Stimulated activated naive B cell treated with anti-CD40 and anti-IgM and Interleukin-4, amounts not matched to agents 10 μg/mL and 1 μg/mL and 100 μg/mL, for 72 hours (primary cell): ENCODE results near the gene PHTF2.
"Not testable (repeated sequence)": the region's sequence is repeated elsewhere in the genome, so short reads cannot be mapped to it uniquely, and the experiment has no call there.

ENCODE experiments used
- ATAC-seq, 2 donors: fragments of 150-1000 bp; cut with Tn5 transposase; replicated peaks; 2 replicates each; pipeline ENCODE4 v1.10.0; 2021; ENCODE audit warnings: moderate library complexity in 1 of 2
- DNase-seq: peaks from one replicate; pipeline ENCODE4 v3.0.0; 2021
- H3K27ac Mint-ChIP-seq: one replicate; pipeline ENCODE4 v1.8.0; 2022; ENCODE audit warnings: mild to moderate bottlenecking, mixed read lengths
- H3K27me3 Mint-ChIP-seq, 2 donors: one replicate each; pipeline ENCODE4 v1.8.0; 2022; ENCODE audit warnings: mixed read lengths in 2 of 2
- H3K36me3 Mint-ChIP-seq, 2 donors: one replicate each; pipeline ENCODE4 v1.8.0; 2022; ENCODE audit warnings: mixed read lengths in 2 of 2, mild to moderate bottlenecking in 1 of 2
- H3K4me1 Mint-ChIP-seq, 2 donors: one replicate each; pipeline ENCODE4 v1.8.0; 2022; ENCODE audit warnings: mixed read lengths in 2 of 2, mild to moderate bottlenecking in 1 of 2
- H3K4me3 Mint-ChIP-seq, 2 donors: one replicate each; pipeline ENCODE4 v1.8.0; 2022; ENCODE audit warnings: mild to moderate bottlenecking in 2 of 2, mixed read lengths in 2 of 2, moderate library complexity in 1 of 2
- H3K9me3 Mint-ChIP-seq, 2 donors: one replicate each; pipeline ENCODE4 v1.8.0; 2022; ENCODE audit warnings: mixed read lengths in 2 of 2, mild to moderate bottlenecking in 1 of 2

The PHTF2 gene

DNA sequence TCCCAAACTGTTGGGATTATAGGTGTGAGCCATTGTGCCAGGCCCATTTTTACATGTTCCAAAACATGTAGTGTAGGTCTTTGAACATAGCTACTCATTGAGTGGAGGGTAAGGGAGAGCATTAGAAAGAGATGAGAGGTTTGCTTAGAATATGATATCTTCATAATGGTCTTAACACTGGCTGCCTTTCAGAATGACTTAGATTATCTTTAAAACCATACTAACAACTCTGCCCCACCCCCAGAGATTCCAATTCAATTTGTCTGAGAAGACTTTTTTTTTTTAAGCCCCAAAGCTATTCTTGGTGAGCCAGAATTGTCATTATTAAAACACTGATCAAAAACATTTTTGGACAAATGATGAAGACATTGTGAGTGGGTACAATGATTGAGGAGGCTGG lies 168.9 kb downstream of the PHTF2 start:
- ATAC-seq (no peak), DNase-seq (no peak)
- Mint-ChIP-seq H3K36me3 (peaks cover 12 to 35% of the 10 kb centered on the region in 2 donors), H3K4me1 (peaks cover 0 to 5% of the 10 kb centered on the region in 2 donors), H3K27me3 (no peaks in the 10 kb centered on the region), H3K9me3 (peaks cover 0 to 2% of the 10 kb centered on the region in 2 donors), H3K4me3 (no peak overlapping the region), H3K27ac (no peak overlapping the region)

GRCh38 chr7:77971726-77972125 lies 173.2 kb downstream of the PHTF2 start:
- DNase-seq (no peak), ATAC-seq (no peak)
- no peak overlapping the region for H3K4me3 Mint-ChIP-seq
- no peaks in the 10 kb centered on the region for H3K27me3 Mint-ChIP-seq
- no peaks in the 10 kb centered on the region for H3K9me3 Mint-ChIP-seq
- no peak overlapping the region for H3K27ac Mint-ChIP-seq
- peaks cover 2 to 12% of the 10 kb centered on the region in 2 donors for H3K4me1 Mint-ChIP-seq
- H3K36me3 Mint-ChIP-seq: peaks cover 8 to 30% of the 10 kb centered on the region in 2 donors

DNA sequence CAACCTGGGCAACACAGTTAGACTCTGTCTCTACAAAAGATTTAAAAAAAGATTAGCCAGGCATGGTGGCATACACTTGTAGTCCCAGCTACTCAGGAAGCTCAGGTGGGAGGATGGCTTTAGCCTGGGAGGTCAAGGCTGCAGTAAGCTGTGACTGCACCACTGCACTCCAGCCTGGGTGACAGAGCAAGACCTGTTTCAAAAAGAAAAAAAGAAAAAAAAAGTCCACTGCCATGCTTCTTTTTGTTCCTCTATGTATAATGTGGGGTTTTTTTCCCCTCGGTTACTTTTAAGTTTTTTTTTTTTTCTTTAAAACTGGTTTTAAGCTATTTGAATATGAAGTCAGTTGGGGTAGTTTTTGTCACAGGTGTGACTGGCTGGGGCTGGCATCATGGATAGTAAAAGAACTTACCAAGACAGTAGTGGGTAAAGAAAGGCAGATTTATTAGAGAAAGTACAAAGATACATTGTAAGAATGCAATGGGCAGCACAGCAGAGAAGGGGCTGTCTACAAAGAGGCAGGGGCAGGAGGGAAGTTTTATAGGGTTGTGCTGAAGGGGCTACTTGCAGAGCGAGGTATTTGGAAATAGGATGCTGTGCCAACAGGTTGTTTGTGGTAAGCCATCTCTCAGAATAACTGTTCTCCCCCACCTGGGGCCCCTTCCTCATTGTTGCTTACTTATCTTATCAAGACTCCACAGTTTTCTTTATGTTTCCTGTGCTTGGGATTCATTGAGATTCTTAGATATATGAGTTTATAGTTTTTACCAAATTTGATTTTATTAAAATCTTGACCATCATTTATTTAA lies 177.3 kb downstream of the PHTF2 start:
- Mint-ChIP-seq H3K27ac (no peak overlapping the region), H3K9me3 (no peaks in the 10 kb centered on the region), H3K27me3 (no peaks in the 10 kb centered on the region), H3K36me3 (peaks cover 0 to 14% of the 10 kb centered on the region in 2 donors), H3K4me1 (peaks cover 2 to 12% of the 10 kb centered on the region in 2 donors), H3K4me3 (no peak overlapping the region)
- DNase-seq: no peak
- peak; percentile 66 to 69 for ATAC-seq

- Mint-ChIP-seq H3K4me1 (peaks cover 3 to 12% of the 10 kb centered on the region in 2 donors), H3K27me3 (peaks cover 6 to 7% of the 10 kb centered on the region in 2 donors), H3K9me3 (no peaks in the 10 kb centered on the region), H3K4me3 (no peak overlapping the region), H3K27ac (no peak overlapping the region), H3K36me3 (peaks cover 0 to 14% of the 10 kb centered on the region in 2 donors)
- DNase-seq: no peak
- no peak for ATAC-seq
These were observed 180.6 kb downstream of the PHTF2 start for GRCh38 chr7:77979219-77979618.

- DNase-seq (no peak), ATAC-seq (no peak)
- Mint-ChIP-seq H3K4me3 (no peak overlapping the region), H3K27ac (no peak overlapping the region), H3K27me3 (peaks cover 6 to 7% of the 10 kb centered on the region in 2 donors), H3K36me3 (peaks cover 0 to 11% of the 10 kb centered on the region in 2 donors), H3K4me1 (peaks cover 3 to 12% of the 10 kb centered on the region in 2 donors), H3K9me3 (no peaks in the 10 kb centered on the region)
These were observed 181.6 kb downstream of the PHTF2 start for GRCh38 chr7:77980087-77980713.

- Mint-ChIP-seq H3K4me1 (peaks cover 0 to 1% of the 10 kb centered on the region in 2 donors), H3K27ac (no peak overlapping the region), H3K27me3 (peaks cover 6 to 7% of the 10 kb centered on the region in 2 donors), H3K4me3 (no peak overlapping the region), H3K36me3 (peaks cover 0 to 7% of the 10 kb centered on the region in 2 donors), H3K9me3 (no peaks in the 10 kb centered on the region)
- ATAC-seq: no peak
- DNase-seq: no peak
These were observed 184.5 kb downstream of the PHTF2 start for GRCh38 chr7:77982926-77983550.

GRCh38 chr7:77983973-77984372 lies 185.4 kb downstream of the PHTF2 start:
- no peak for ATAC-seq
- H3K4me1 Mint-ChIP-seq: peaks cover 0 to 1% of the 10 kb centered on the region in 2 donors
- no peak overlapping the region for H3K27ac Mint-ChIP-seq
- no peak for DNase-seq
- peaks cover 0 to 7% of the 10 kb centered on the region in 2 donors for H3K36me3 Mint-ChIP-seq
- peaks cover 6 to 7% of the 10 kb centered on the region in 2 donors for H3K27me3 Mint-ChIP-seq
- H3K9me3 Mint-ChIP-seq: no peaks in the 10 kb centered on the region
- H3K4me3 Mint-ChIP-seq: no peak overlapping the region

DNA sequence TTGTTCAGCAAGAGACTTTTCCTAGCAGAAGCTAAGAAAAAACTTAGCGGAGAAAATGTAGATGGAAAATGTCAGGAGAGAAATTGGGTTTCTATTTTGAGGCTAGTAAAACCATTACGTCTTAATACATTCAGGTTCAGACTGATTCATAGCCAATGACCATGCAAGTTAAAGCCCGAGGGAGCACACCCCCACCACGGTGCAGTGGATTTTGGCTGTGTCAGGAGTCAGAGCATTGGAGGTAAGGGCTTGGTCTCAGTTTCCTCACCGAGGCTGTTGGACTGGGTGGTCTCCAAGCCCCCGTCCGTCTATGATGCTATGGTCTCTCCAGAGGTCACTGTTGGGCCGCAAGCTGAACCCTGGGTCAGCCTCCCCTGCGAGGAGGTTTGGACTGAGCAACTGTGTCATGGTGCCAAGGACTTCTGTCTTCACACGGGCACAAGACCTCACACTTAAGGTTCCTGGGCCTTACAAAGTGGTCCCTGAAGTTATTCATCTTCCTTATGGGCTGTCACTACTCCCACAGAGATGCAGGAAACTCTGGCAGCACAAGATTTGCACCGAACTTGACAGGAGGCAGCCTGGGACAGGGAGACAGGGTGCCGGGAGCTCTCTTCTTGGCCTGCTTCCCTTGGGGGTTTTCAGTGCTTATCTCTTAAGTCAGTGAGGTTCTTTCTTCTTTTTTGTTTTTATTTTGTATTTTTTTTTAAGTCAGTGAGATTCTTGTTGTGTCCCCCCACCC lies 186.8 kb downstream of the PHTF2 start:
- H3K36me3 Mint-ChIP-seq: no peaks in the 10 kb centered on the region
- no peak for ATAC-seq
- no peak overlapping the region for H3K4me3 Mint-ChIP-seq
- peaks cover 0 to 2% of the 10 kb centered on the region in 2 donors for H3K9me3 Mint-ChIP-seq
- H3K4me1 Mint-ChIP-seq: peaks cover 3 to 5% of the 10 kb centered on the region in 2 donors
- no peak overlapping the region for H3K27ac Mint-ChIP-seq
- DNase-seq: no peak
- H3K27me3 Mint-ChIP-seq: peaks cover 6 to 11% of the 10 kb centered on the region in 2 donors

- H3K36me3 Mint-ChIP-seq: no peaks in the 10 kb centered on the region
- H3K27me3 Mint-ChIP-seq: peaks cover 6 to 15% of the 10 kb centered on the region in 2 donors
- H3K4me3 Mint-ChIP-seq: no peak overlapping the region
- peaks cover 3 to 5% of the 10 kb centered on the region in 2 donors for H3K4me1 Mint-ChIP-seq
- no peak overlapping the region for H3K27ac Mint-ChIP-seq
- no peak for DNase-seq
- H3K9me3 Mint-ChIP-seq: peaks cover 0 to 2% of the 10 kb centered on the region in 2 donors
- ATAC-seq: no peak
These were observed 187.4 kb downstream of the PHTF2 start for GRCh38 chr7:77985974-77986339.

DNA sequence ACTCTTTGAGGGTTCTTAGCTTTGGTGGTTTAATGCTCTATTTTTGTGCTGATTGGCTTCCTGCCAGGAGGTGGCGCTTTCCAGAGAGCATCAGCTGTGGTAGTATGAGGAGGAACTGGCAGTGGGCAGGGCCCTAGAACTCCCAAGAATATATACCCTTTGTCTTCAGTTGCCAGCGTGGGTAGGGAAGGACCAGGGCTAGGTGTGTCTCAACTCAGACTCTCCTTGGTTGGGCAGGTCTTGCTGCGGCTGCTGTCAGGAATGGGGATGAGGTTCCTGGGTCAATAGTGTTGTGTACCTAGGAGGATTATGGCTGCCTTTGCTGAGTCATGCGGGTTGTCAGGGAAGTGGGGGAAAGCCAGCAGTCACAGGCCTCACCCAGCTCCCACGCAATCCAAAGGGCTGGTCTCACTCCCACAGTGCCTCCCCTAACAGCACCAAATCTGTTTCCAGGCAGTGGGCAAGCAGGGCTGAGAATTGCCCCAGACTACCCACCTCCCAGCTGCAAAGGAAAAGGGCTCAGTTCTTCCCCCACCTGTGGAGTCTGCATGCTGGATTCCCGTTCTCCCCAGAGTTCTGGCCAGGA lies 191.5 kb downstream of the PHTF2 start:
- Mint-ChIP-seq H3K4me1 (peaks cover 2 to 5% of the 10 kb centered on the region in 2 donors), H3K27ac (no peak overlapping the region), H3K9me3 (peaks cover 0 to 2% of the 10 kb centered on the region in 2 donors), H3K36me3 (no peaks in the 10 kb centered on the region), H3K4me3 (no peak overlapping the region), H3K27me3 (peaks cover 0 to 13% of the 10 kb centered on the region in 2 donors)
- no peak for ATAC-seq
- no peak for DNase-seq

GRCh38 chr7:77991656-77992055 lies 193.1 kb downstream of the PHTF2 start:
- DNase-seq: no peak
- no peak overlapping the region for H3K27ac Mint-ChIP-seq
- peaks cover 2 to 5% of the 10 kb centered on the region in 2 donors for H3K4me1 Mint-ChIP-seq
- H3K4me3 Mint-ChIP-seq: no peak overlapping the region
- H3K27me3 Mint-ChIP-seq: peaks cover 0 to 13% of the 10 kb centered on the region in 2 donors
- H3K36me3 Mint-ChIP-seq: no peaks in the 10 kb centered on the region
- no peak for ATAC-seq
- H3K9me3 Mint-ChIP-seq: peaks cover 0 to 2% of the 10 kb centered on the region in 2 donors

GRCh38 chr7:77993838-77994237 lies 195.3 kb downstream of the PHTF2 start:
- H3K4me1 Mint-ChIP-seq: peaks cover 2 to 5% of the 10 kb centered on the region in 2 donors
- H3K27me3 Mint-ChIP-seq: peaks cover 0 to 13% of the 10 kb centered on the region in 2 donors
- H3K4me3 Mint-ChIP-seq: no peak overlapping the region
- ATAC-seq: no peak
- DNase-seq: no peak
- no peak overlapping the region for H3K27ac Mint-ChIP-seq
- peaks cover 0 to 2% of the 10 kb centered on the region in 2 donors for H3K9me3 Mint-ChIP-seq
- H3K36me3 Mint-ChIP-seq: no peaks in the 10 kb centered on the region

- peaks cover 0 to 6% of the 10 kb centered on the region in 2 donors for H3K27me3 Mint-ChIP-seq
- peaks cover 0 to 4% of the 10 kb centered on the region in 2 donors for H3K9me3 Mint-ChIP-seq
- ATAC-seq (peak in 1 of 2 donors; percentile 29), DNase-seq (no peak)
- H3K36me3 Mint-ChIP-seq: no peaks in the 10 kb centered on the region
- H3K27ac Mint-ChIP-seq: no peak overlapping the region
- H3K4me3 Mint-ChIP-seq: no peak overlapping the region
- no peaks in the 10 kb centered on the region for H3K4me1 Mint-ChIP-seq
These were observed 197.1 kb downstream of the PHTF2 start for GRCh38 chr7:77995717-77996116.

- not testable (repeated sequence) for H3K27ac Mint-ChIP-seq, H3K4me1 Mint-ChIP-seq, ATAC-seq, H3K4me3 Mint-ChIP-seq, H3K9me3 Mint-ChIP-seq, DNase-seq, H3K27me3 Mint-ChIP-seq, H3K36me3 Mint-ChIP-seq
These were observed 200.6 kb downstream of the PHTF2 start for GRCh38 chr7:77999168-77999567.
